K562 (cell line): ENCODE data around the gene C9. TPM values are rescaled to one million over a fixed set of nuclear protein-coding genes. Genes with fewer than 3 reads are reported as not detected.

Source experiments
- ATAC-seq: fragments of 200-7000 bp; cut with Tn5 transposase; 3 replicates; pipeline ENCODE4 v1.9.1; 2020; ENCODE audit warnings: moderate library complexity
- BruUV-seq: library from RNA; stranded (reverse); fragments of 400-500 nt; replicated peaks from 2 replicates; lab custom pipeline; 2021; lab: Mats Ljungman, UMichigan
- CTCF ChIA-PET: fragments of 300-600 bp; formaldehyde crosslinking; extraction: SDS; loops from one replicate; lab custom pipeline; 2021; ENCODE audit warnings: low intra/inter-chr PET ratio; lab: Yijun Ruan, JAX
- POLR2A ChIA-PET: fragments of 300-600, 350-650 bp; sonication (Branson Sonifier 250); formaldehyde crosslinking; extraction: SDS; loops from one replicate; lab custom pipeline; 2021; ENCODE audit warnings: antibody characterized with exemption, inconsistent platforms; lab: Yijun Ruan, JAX
- DNase-seq, 4 experiments: peaks; one replicate each; pipeline versions ENCODE4 v3.0.0 to v3.0.0-alpha.2; 2011 to 2018; ENCODE audit warnings: low spot score in 3 of 4, mixed read lengths in 3 of 4; ENCODE audit errors: extremely low read depth in 1 of 4
- FAIRE-seq: peaks from 2 replicates; lab custom pipeline; 2011; peaks lifted over from hg19 to GRCh38; lab: Jason Lieb, UNC
- H2AFZ ChIP-seq: 2 replicates; pipeline ENCODE4 v1.6.0; 2011; ENCODE audit warnings: low read depth, low read length, control low read depth, inconsistent platforms
- H3K27ac ChIP-seq: fragments of 200-600 bp; 3 replicates; pipeline ENCODE4 v1.8.0; 2011; ENCODE audit warnings: low read depth, mild to moderate bottlenecking, control low read depth, inconsistent platforms, low read length, moderate library complexity, mixed read lengths; ENCODE audit errors: extremely low read depth
- H3K27me3 ChIP-seq, 2 experiments: fragments of 300-600 bp in 1 of 2; 2 replicates in 1 of 2; 3 replicates in 1 of 2; pipeline versions ENCODE4 v1.6.0 to v1.8.0; 2011; ENCODE audit warnings: inconsistent platforms in 2 of 2, low read length in 2 of 2, mild to moderate bottlenecking in 1 of 2, mixed read lengths in 1 of 2, moderate library complexity in 1 of 2; ENCODE audit not compliant: control insufficient read depth in 2 of 2, insufficient read depth in 2 of 2
- H3K36me3 ChIP-seq: fragments of 300-600 bp; 3 replicates; pipeline ENCODE4 v1.8.0; 2011; ENCODE audit warnings: mild to moderate bottlenecking, low read length, inconsistent platforms; ENCODE audit not compliant: control insufficient read depth, insufficient read depth
- H3K4me1 ChIP-seq, 2 experiments: fragments of 200-600 bp in 1 of 2; replicated peaks in 1 of 2; 2 replicates in 1 of 2; 3 replicates in 1 of 2; pipeline versions ENCODE4 v1.5.1 to v1.8.0; 2011; ENCODE audit warnings: inconsistent platforms in 2 of 2, low read length in 2 of 2, mild to moderate bottlenecking in 1 of 2, mixed read lengths in 1 of 2, moderate library complexity in 1 of 2; ENCODE audit not compliant: control insufficient read depth in 2 of 2, insufficient read depth in 2 of 2
- H3K4me2 ChIP-seq: 2 replicates; pipeline ENCODE4 v1.6.1; 2011; ENCODE audit warnings: low read length, control low read depth, inconsistent platforms, mixed read lengths; ENCODE audit not compliant: insufficient read depth
- H3K4me3 ChIP-seq: fragments of 200-600 bp; sonication (generic), shearing (Covaris generic); 2 replicates; pipeline ENCODE4 v1.5.1; 2016; ENCODE audit warnings: control low read depth, inconsistent platforms
- H3K79me2 ChIP-seq: fragments of 200-600 bp; 3 replicates; pipeline ENCODE4 v1.8.0; 2011; ENCODE audit warnings: low read length, inconsistent platforms; ENCODE audit not compliant: control insufficient read depth, insufficient read depth
- H3K9ac ChIP-seq, 2 experiments: 2 replicates each; pipeline versions ENCODE4 v1.6.0 to v1.6.1; 2011; ENCODE audit warnings: low read depth in 2 of 2, low read length in 2 of 2, control low read depth in 1 of 2, inconsistent platforms in 1 of 2, mild to moderate bottlenecking in 1 of 2, mixed read lengths in 1 of 2; ENCODE audit not compliant: insufficient read depth in 1 of 2
- H3K9me1 ChIP-seq: one replicate; pipeline ENCODE4 v1.6.0; 2011; ENCODE audit warnings: inconsistent platforms, mild to moderate bottlenecking, low read length, moderate library complexity; ENCODE audit not compliant: control insufficient read depth, insufficient read depth
- H3K9me3 ChIP-seq: replicated peaks from 2 replicates; pipeline ENCODE4 v1.5.1; 2011; ENCODE audit warnings: low read depth, low read length, inconsistent platforms; ENCODE audit not compliant: control insufficient read depth, insufficient read depth
- H4K20me1 ChIP-seq: replicated peaks from 2 replicates; pipeline ENCODE4 v1.6.1; 2011; ENCODE audit warnings: low read length, inconsistent platforms, mixed read lengths; ENCODE audit not compliant: control insufficient read depth, insufficient read depth
- CAMTA2 ChIP-seq: fragments of 250-450 bp; sonication (Bioruptor Pico); conservative IDR thresholded peaks from 2 replicates; pipeline ENCODE4 v1.5.1; 2022
- CEBPZ ChIP-seq: fragments of 150-350 bp; IDR thresholded peaks from 2 replicates; pipeline ENCODE4 v1.6.1; 2014; ENCODE audit warnings: low read depth, mild to moderate bottlenecking, low read length, borderline replicate concordance
- DPF2 ChIP-seq: fragments of 450-650 bp; IDR thresholded peaks from 2 replicates; pipeline ENCODE4 v1.6.1; 2016
- ETS2 ChIP-seq: IDR thresholded peaks from 2 replicates; pipeline ENCODE4 v1.6.1; 2016; ENCODE audit warnings: borderline replicate concordance, missing genetic modification characterization, mild to moderate bottlenecking, moderate library complexity, missing compliant biosample characterization; ENCODE audit not compliant: poor library complexity, severe bottlenecking
- ETV1 ChIP-seq: fragments of 450-650 bp; conservative IDR thresholded peaks from 2 replicates; pipeline ENCODE4 v1.6.1; 2016; ENCODE audit warnings: missing genetic modification characterization, control low read depth, low read depth, missing compliant biosample characterization
- MEF2D ChIP-seq: conservative IDR thresholded peaks from 2 replicates; pipeline ENCODE4 v1.6.1; 2016; ENCODE audit warnings: low read depth, missing genetic modification characterization, missing compliant biosample characterization
- MYC ChIP-seq, 2 experiments: fragments of 250-450 bp in 1 of 2; sonication (Bioruptor Pico) in 1 of 2; IDR thresholded peaks; 2 replicates each; pipeline versions ENCODE4 v1.5.1 to v1.6.1; 2012 to 2021; ENCODE audit warnings: low read depth in 2 of 2, borderline replicate concordance in 1 of 2, improper control_type of control experiment in 1 of 2, low read length in 1 of 2, mild to moderate bottlenecking in 1 of 2, moderate library complexity in 1 of 2
- POLR2A ChIP-seq: fragments of 450-650 bp; conservative IDR thresholded peaks from 2 replicates; pipeline ENCODE4 v1.6.1; 2016
- PPARD ChIP-seq: fragments of 250-450 bp; sonication (Bioruptor Pico); IDR thresholded peaks from 2 replicates; pipeline ENCODE4 v1.8.0; 2022; ENCODE audit warnings: inconsistent platforms, mild to moderate bottlenecking, moderate library complexity
- SRSF9 ChIP-seq: fragments of 200-400 bp; formaldehyde crosslinking; IDR thresholded peaks from 2 replicates; pipeline ENCODE4 v1.6.1; 2017; ENCODE audit warnings: low read depth, low read length, borderline replicate concordance
- TRIM25 ChIP-seq: fragments of 450-650 bp; IDR thresholded peaks from 2 replicates; pipeline ENCODE4 v1.7.0; 2016; ENCODE audit warnings: borderline replicate concordance
- ZBTB7A ChIP-seq: IDR thresholded peaks from 2 replicates; pipeline ENCODE4 v1.6.1; 2011; ENCODE audit warnings: low read depth, mild to moderate bottlenecking, low read length, moderate library complexity, borderline replicate concordance; ENCODE audit not compliant: control insufficient read depth
- ZNF431 ChIP-seq: sonication (generic); formaldehyde crosslinking; IDR thresholded peaks from 2 replicates; pipeline ENCODE4 v1.8.0; 2022; ENCODE audit warnings: mild to moderate bottlenecking, missing genetic modification reagents
- ZNF639 ChIP-seq, 2 experiments: fragments of 200-800 bp in 1 of 2; sonication (Bioruptor generic) in 1 of 2; sonication (generic) in 1 of 2; formaldehyde crosslinking in 1 of 2; IDR thresholded peaks in 1 of 2; conservative IDR thresholded peaks in 1 of 2; 2 replicates each; pipeline versions ENCODE4 v1.5.0 to v1.6.1; 2016 to 2020; ENCODE audit warnings: missing compliant biosample characterization in 1 of 2, missing genetic modification characterization in 1 of 2, missing genetic modification reagents in 1 of 2
- ZNF699 ChIP-seq: fragments of 250-450 bp; sonication (Bioruptor Pico); IDR thresholded peaks from 2 replicates; pipeline ENCODE4 v1.8.0; 2021; ENCODE audit warnings: mild to moderate bottlenecking, moderate library complexity; ENCODE audit not compliant: insufficient replicate concordance
- WGBS: fragments of 100-300 bp; shearing (Covaris generic); methylation state at CpG from one replicate; pipeline ENCODE4 v1.1.6; 2016; ENCODE audit warnings: low coverage, mixed read lengths; ENCODE audit not compliant: insufficient coverage; ENCODE audit errors: missing lambda C conversion rate; 5-methylcytosine and 5-hydroxymethylcytosine counted together
- in situ Hi-C: fragments of 300-500 bp; cut with MboI; formaldehyde crosslinking; loops from 4 replicates; pipeline ENCODE4 v1.15.0; 2018; ENCODE audit warnings: inconsistent platforms, mixed read lengths
- intact Hi-C: fragments of 100-400 bp; cut with micrococcal nuclease; formaldehyde crosslinking; loops from 2 replicates; pipeline ENCODE4 v1.14.2; 2022
- polyA plus RNA-seq, 8 experiments: library from polyadenylated mRNA; depleted of rRNA in 4 of 8; stranded (reverse) in 5 of 8; unstranded in 3 of 8; fragments of >200 nt; fragmentation: Nextera tagmentation in 2 of 8; fragmentation: Illumina TruSeq in 1 of 8; extraction: Ambion mirVana in 2 of 8; extraction: Trizol in 1 of 8; gene quantifications; 2 replicates each; pipeline versions ENCODE4 v1.2.1 to v1.2.3, GENCODE V29; 2011 to 2014; ENCODE audit warnings: inconsistent platforms in 1 of 8, missing spikeins in 1 of 8
- total RNA-seq, 7 experiments: library from RNA; depleted of rRNA in 6 of 7; stranded (reverse); fragments of >200 nt in 6 of 7; fragmentation: Illumina TruSeq in 2 of 7; extraction: Trizol in 2 of 7; gene quantifications; 2 replicates each; pipeline versions ENCODE4 v1.2.1 to v1.2.3, GENCODE V29; 2011 to 2021; ENCODE audit warnings: low replicate concordance in 1 of 7

Gene C9
- total and polyA plus RNA-seq, 9 of the 15 experiments (the other 6 are each of a cell fraction or from before 2014, with no cell fraction given): 0.08 to 0.38 TPM; not detected in 7

GRCh38 chr5:39371367-39371635, 7.0 kb upstream of the C9 start:
- intact Hi-C loops (loop anchor here (5.0 to 10.0 kb wide), 2 partner anchors 94 to 154 kb away; partner anchors contain the start of gene FYB1), in situ Hi-C loops (loop anchor here (5.0 kb wide), 2 partner anchors 166 to 224 kb away; no protein-coding TSS in a partner anchor)
- no TSS peak for BruUV-seq
- no peaks in the 10 kb centered on the region for H3K36me3 ChIP-seq
- no peaks in the 10 kb centered on the region for H3K9me1 ChIP-seq
- 2% methylated on average over 3 of the region's 3 CpGs for WGBS
- ATAC-seq (peak; percentile 71), FAIRE-seq (no peak), DNase-seq (peak in 2 of 4 experiments; percentile 20 to 40)
- H3K4me3 ChIP-seq: no peak overlapping the region
- H3K27ac ChIP-seq: no peak overlapping the region
- no peaks in the 10 kb centered on the region for H3K79me2 ChIP-seq
- no peaks in the 10 kb centered on the region for H3K27me3 ChIP-seq
- no peak overlapping the region for H3K9ac ChIP-seq
- no peak overlapping the region for H3K4me2 ChIP-seq
- H3K4me1 ChIP-seq: 0 out of 5 replicates have a peak, but pooled peaks cover 0 to 3% of the 10 kb centered on the region in 2 experiments
- no peaks in the 10 kb centered on the region for H3K9me3 ChIP-seq
- ChIA-PET CTCF (no interaction called here), POLR2A (interaction anchor here (0.5 to 1.8 kb wide), 3 partner anchors 9 to 177 kb away, joined by 3 to 5 read pairs (median 4); partner anchors contain the start of gene DAB2)
- no peaks in the 10 kb centered on the region for H4K20me1 ChIP-seq
- no peak overlapping the region for H2AFZ ChIP-seq
- TF ChIP-seq ETS2 (tag): no peak
- no peak for TF ChIP-seq MEF2D (tag)
- no peak for TF ChIP-seq ZNF431 (CRISPR knock-in tag)
- no peak for TF ChIP-seq MYC (IDR thresholded peaks at IDR 0.05; ENCODE audit: low read depth, low read length)
- TF ChIP-seq MYC (CRISPR knock-in tag; IDR thresholded peaks at IDR 0.05; ENCODE audit: borderline replicate concordance, low read depth): no peak
- no peak for TF ChIP-seq ZNF699 (CRISPR knock-in tag)
- no peak for TF ChIP-seq CEBPZ
- TF ChIP-seq ZNF639 (CRISPR knock-in tag; conservative IDR thresholded peaks at IDR 0.05 in 1 of 2, IDR thresholded peaks at IDR 0.05 in 1 of 2): no peak
- TF ChIP-seq CAMTA2 (CRISPR knock-in tag): no peak
- no peak for TF ChIP-seq ZBTB7A
- no peak for TF ChIP-seq SRSF9
- TF ChIP-seq ETV1 (tag): peak; percentile 82
- TF ChIP-seq POLR2A: no peak
- TF ChIP-seq DPF2: no peak
- TF ChIP-seq TRIM25: no peak
- TF ChIP-seq PPARD (CRISPR knock-in tag): no peak
